OCI-LY7 (cell line): ENCODE measurements around the gene NKG7. TPM values are rescaled to one million over a fixed set of nuclear protein-coding genes. Genes with fewer than 3 reads are reported as not detected.

Experiments used
- BruUV-seq: library from RNA; stranded (reverse); fragments of 400-500 nt; replicated peaks from 2 replicates; lab custom pipeline; 2021; lab: Mats Ljungman, UMichigan
- CTCF ChIA-PET: fragments of 300-600 bp; sonication (Branson Sonifier 250); formaldehyde crosslinking; loops from one replicate; lab custom pipeline; 2022; ENCODE audit warnings: antibody characterized with exemption; ENCODE audit not compliant: unreplicated experiment; lab: Charles Lee
- POLR2A ChIA-PET: fragments of 300-600 bp; sonication (Branson Sonifier 250); formaldehyde crosslinking; loops from one replicate; lab custom pipeline; 2022; ENCODE audit warnings: antibody characterized with exemption; lab: Charles Lee
- DNase-seq: peaks from one replicate; pipeline ENCODE4 v3.0.0-alpha.2; 2015; ENCODE audit warnings: low spot score
- H2AFZ ChIP-seq: fragments of 200-600 bp; sonication (generic), shearing (Covaris generic); 2 replicates; pipeline ENCODE4 v1.6.1; 2014; ENCODE audit warnings: mild to moderate bottlenecking, antibody characterized with exemption, low read length, moderate library complexity
- H3K27ac ChIP-seq: fragments of 200-600 bp; sonication (generic); 2 replicates; pipeline ENCODE4 v1.5.1; 2014; ENCODE audit warnings: mixed run types, low read depth, mild to moderate bottlenecking, moderate library complexity, low read length, inconsistent platforms; ENCODE audit not compliant: poor library complexity, severe bottlenecking
- H3K36me3 ChIP-seq: fragments of 200-600 bp; sonication (generic); 2 replicates; pipeline ENCODE4 v1.6.1; 2014; ENCODE audit warnings: mild to moderate bottlenecking, antibody characterized with exemption, low read length, moderate library complexity, mixed read lengths; ENCODE audit not compliant: insufficient read depth
- H3K4me1 ChIP-seq: fragments of 200-600 bp; sonication (generic); 2 replicates; pipeline ENCODE4 v1.5.1; 2014; ENCODE audit warnings: mild to moderate bottlenecking, low read length; ENCODE audit not compliant: insufficient read depth, poor library complexity, severe bottlenecking
- H3K4me2 ChIP-seq: fragments of 200-600 bp; sonication (generic); 2 replicates; pipeline ENCODE4 v1.6.1; 2014; ENCODE audit warnings: mild to moderate bottlenecking, low read length
- H3K4me3 ChIP-seq: fragments of 200-600 bp; sonication (generic); 2 replicates; pipeline ENCODE4 v1.5.1; 2014; ENCODE audit warnings: mild to moderate bottlenecking, low read depth, low read length; ENCODE audit not compliant: poor library complexity, severe bottlenecking
- H3K79me2 ChIP-seq: fragments of 200-600 bp; sonication (generic); 2 replicates; pipeline ENCODE4 v1.6.1; 2016; ENCODE audit warnings: low read depth, mild to moderate bottlenecking, low read length, moderate library complexity, mixed read lengths; ENCODE audit not compliant: insufficient read depth
- H3K9me2 ChIP-seq: fragments of 200-600 bp; sonication (generic); 2 replicates; pipeline ENCODE4 v1.6.1; 2016; ENCODE audit warnings: mild to moderate bottlenecking, low read length, mixed read lengths; ENCODE audit not compliant: insufficient read depth
- H3K9me3 ChIP-seq: fragments of 200-600 bp; sonication (generic); 2 replicates; pipeline ENCODE4 v1.6.1; 2014; ENCODE audit warnings: mild to moderate bottlenecking, mixed run types, low read length, mixed read lengths
- H4K20me1 ChIP-seq: fragments of 200-600 bp; sonication (generic); 2 replicates; pipeline ENCODE4 v1.6.1; 2014; ENCODE audit warnings: mild to moderate bottlenecking, antibody characterized with exemption, low read length, moderate library complexity, mixed read lengths; ENCODE audit not compliant: insufficient read depth
- EZH2phosphoT487 ChIP-seq: fragments of 200-600 bp; sonication (generic); IDR thresholded peaks from 2 replicates; pipeline ENCODE4 v1.6.1; 2018; ENCODE audit warnings: low read depth, borderline replicate concordance, mild to moderate bottlenecking, mixed run types, antibody characterized with exemption, low read length, moderate library complexity, mixed read lengths
- intact Hi-C: fragments of 100-400 bp; cut with micrococcal nuclease; formaldehyde crosslinking; loops from one replicate; pipeline ENCODE4 v1.10.0; 2022; ENCODE audit not compliant: unreplicated experiment
- total RNA-seq, 2 experiments: library from RNA; depleted of rRNA in 1 of 2; stranded (reverse); fragments of >200 nt in 1 of 2; shearing (Covaris generic) in 1 of 2; gene quantifications; 2 replicates each; pipeline ENCODE4 v1.2.3, GENCODE V29; 2014 to 2022
- TF ChIP-seq, protein P1 (sequence below): fragments of 200-600 bp; sonication (generic); conservative IDR thresholded peaks from 2 replicates; pipeline ENCODE4 v1.5.1; 2014; ENCODE audit warnings: mild to moderate bottlenecking, antibody characterized with exemption, low read length, moderate library complexity, mixed read lengths

The NKG7 gene
- total RNA-seq, 2 experiments from 2014 or later, result not detected

DNA sequence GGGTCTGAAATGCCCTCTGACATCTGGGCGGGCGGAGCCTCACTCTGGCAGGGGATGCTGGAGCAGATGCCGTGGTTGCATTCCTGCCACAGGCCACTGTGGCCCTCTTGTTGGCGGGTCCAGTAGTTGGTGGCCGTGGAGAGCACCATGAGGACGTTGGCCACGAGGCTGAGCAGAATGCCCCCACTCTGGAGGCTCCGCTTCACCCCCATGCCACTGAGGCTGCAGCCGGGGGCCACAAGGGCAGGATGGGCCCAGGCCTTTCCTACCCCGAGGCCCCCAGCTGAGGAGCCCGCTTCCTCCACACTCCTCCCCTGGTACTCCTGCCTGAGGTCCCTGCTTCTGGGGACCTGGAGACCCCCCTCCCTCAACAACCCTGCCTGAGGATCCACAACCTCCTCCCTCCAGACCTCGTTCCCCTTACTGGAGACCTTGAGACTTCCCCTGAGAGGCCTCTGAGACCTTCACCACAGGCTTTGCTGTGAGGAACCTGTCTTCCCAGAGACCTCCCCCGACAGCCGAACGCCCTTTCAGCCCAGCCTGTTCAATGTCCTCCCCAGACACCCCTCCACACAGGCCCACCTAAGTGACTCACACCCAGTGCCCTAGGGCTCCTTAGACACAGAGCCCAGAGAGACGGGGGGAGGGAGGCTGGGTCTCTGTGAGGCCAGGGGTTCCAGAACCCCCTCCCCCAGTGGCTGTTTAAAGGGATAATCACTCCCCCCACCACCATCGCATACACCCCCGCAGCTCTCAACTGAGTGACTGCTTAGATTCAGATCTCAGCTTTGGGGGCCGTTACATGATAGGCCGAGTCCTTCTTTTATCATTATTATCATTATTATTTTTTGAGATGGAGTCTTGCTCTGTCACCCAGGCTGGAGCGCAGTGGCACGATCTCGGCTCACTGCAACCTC lies 3.8 kb downstream of the NKG7 start, which contains the start of gene CLDND2:
CLDND2 (minus strand) TSS at position 638 of the 917 bp plus-strand sequence; CDS start at position 212, 426 bp downstream.
- peak within 1 kb of the TSS; percentile 78 for H3K4me3 ChIP-seq
- H3K4me1 ChIP-seq, result peaks cover 32% of the 10 kb centered on the region
- H3K9me3 ChIP-seq, result no peaks in the 10 kb centered on the region
- no peaks in the 10 kb centered on the region for H3K9me2 ChIP-seq
- CTCF ChIA-PET, result no interaction called here
- peak within 1 kb of the TSS; percentile 55 for H3K27ac ChIP-seq
- no TSS peak for BruUV-seq
- POLR2A ChIA-PET, result interaction anchor here (0.7 to 1.3 kb wide), 2 partner anchors 27 to 68 kb away, joined by 3 to 6 read pairs; no protein-coding TSS in a partner anchor
- peaks cover 10% of the 10 kb centered on the region; the same call in 1 of the 2 replicates for H3K79me2 ChIP-seq
- H4K20me1 ChIP-seq, result no peaks in the 10 kb centered on the region
- no peaks in the 10 kb centered on the region for H3K36me3 ChIP-seq
- peak; percentile 22 for DNase-seq
- intact Hi-C loops, result no loop called here
- peak within 1 kb of the TSS; percentile 73 for H2AFZ ChIP-seq
- TF ChIP-seq EZH2phosphoT487, result no peak
- TF ChIP-seq, protein P1, sequence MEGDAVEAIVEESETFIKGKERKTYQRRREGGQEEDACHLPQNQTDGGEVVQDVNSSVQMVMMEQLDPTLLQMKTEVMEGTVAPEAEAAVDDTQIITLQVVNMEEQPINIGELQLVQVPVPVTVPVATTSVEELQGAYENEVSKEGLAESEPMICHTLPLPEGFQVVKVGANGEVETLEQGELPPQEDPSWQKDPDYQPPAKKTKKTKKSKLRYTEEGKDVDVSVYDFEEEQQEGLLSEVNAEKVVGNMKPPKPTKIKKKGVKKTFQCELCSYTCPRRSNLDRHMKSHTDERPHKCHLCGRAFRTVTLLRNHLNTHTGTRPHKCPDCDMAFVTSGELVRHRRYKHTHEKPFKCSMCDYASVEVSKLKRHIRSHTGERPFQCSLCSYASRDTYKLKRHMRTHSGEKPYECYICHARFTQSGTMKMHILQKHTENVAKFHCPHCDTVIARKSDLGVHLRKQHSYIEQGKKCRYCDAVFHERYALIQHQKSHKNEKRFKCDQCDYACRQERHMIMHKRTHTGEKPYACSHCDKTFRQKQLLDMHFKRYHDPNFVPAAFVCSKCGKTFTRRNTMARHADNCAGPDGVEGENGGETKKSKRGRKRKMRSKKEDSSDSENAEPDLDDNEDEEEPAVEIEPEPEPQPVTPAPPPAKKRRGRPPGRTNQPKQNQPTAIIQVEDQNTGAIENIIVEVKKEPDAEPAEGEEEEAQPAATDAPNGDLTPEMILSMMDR, result no peak
- peak within 1 kb of the TSS; percentile 95 for H3K4me2 ChIP-seq

DNA sequence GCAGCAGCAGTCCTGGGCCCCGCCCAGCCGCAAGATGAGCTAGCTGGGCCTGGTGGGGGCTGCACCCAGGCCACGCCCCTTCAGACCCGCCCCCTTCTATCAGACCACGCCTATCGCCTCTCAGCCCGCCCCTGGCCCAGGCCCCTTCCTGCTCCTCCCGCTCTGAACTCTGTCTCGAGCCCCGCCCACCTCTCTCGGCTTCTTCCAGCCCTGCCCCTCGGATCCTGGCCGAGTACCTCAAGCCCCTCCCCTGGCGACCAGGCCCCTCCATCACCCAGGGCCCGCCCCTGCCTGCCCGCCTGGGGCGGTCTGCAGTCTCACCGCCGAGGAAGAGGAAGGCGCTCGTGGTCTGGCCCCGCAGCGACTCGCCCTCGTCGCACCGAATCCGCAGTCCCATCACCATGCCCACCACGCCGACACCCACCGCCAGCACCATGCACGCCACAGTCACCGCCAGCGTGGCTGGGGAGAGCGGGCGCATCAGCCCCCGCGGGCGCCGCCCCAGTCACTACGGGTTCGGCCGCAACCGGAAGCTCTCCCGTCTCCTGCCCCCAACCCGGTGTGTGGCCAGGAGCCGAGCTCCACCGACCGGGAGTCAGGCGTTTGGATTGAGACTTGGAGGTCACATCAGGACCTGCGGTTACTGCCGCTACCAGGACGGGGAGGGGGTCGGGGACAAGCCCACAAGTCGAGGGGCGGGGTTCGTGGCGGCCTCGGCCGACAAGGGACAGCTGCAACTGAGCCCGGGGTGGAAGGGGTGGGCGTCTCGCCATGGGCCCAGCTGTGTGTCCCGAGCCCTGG lies 4.7 kb downstream of the NKG7 start:
- H3K9me3 ChIP-seq, result no peaks in the 10 kb centered on the region
- peak overlapping the region; percentile 73 for H2AFZ ChIP-seq
- ChIA-PET POLR2A (interaction anchor here (0.7 to 1.3 kb wide), 5 partner anchors 28 to 347 kb away, joined by 3 to 6 read pairs (median 4); partner anchors contain the start of gene SIGLEC10), CTCF (interaction anchor here (0.6 kb wide), 1 partner anchor 28 kb away, joined by 3 read pairs; no protein-coding TSS in a partner anchor)
- H3K9me2 ChIP-seq, result no peaks in the 10 kb centered on the region
- peak overlapping the region; percentile 78 for H3K4me3 ChIP-seq
- H3K4me2 ChIP-seq, result peak overlapping the region; percentile 95
- intact Hi-C loops, result loop anchor here (1.0 to 2.0 kb wide), 2 partner anchors 28 to 49 kb away; partner anchors contain the start of gene SIGLEC10
- TF ChIP-seq, protein P1, result no peak
- no peak for TF ChIP-seq EZH2phosphoT487
- H4K20me1 ChIP-seq, result no peaks in the 10 kb centered on the region
- peak; percentile 98 for DNase-seq
- BruUV-seq, result TSS peak; percentile 54
- peaks cover 10% of the 10 kb centered on the region; the same call in 1 of the 2 replicates for H3K79me2 ChIP-seq
- H3K36me3 ChIP-seq, result no peaks in the 10 kb centered on the region
- H3K27ac ChIP-seq, result peak overlapping the region; percentile 79
- peaks cover 32% of the 10 kb centered on the region for H3K4me1 ChIP-seq
